NCI-H2107 (cell line): ENCODE measurements around the gene PARD3.

ENCODE experiments used
- DNase-seq: peaks from one replicate; lab custom pipeline; 2025; lab: John Stamatoyannopoulos, UW

The PARD3 gene

DNA sequence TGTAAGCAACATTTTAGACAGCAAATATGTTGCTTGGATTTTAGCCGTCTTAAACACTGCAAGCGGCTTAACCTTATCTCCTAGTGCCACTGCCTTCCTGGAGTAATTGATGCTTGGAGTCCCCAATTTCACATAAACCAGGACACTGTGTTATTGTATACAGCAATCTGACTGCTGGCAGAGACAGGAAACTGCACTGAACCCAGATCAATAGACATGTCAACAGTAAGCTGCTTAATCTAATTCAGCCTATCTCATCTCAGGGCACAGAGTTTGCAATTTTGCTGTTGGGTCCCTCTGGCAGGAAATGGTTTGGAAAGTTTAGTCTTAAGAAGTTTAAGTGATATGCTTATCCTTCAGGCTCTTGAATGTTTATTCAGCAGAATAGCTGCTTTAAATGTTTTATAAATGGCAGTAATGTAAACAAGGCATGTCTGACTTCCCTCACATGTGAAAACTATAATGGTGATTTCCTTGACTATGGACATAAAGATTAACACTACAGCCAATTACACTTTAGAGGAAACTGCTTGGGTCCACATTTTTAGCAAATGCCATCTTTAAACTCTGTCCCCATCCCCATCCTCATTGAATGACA lies 598.6 kb downstream of the PARD3 start:
- no peak for DNase-seq

GRCh38 chr10:34213805-34214197 lies 601.3 kb downstream of the PARD3 start:
- DNase-seq, result no peak

DNA sequence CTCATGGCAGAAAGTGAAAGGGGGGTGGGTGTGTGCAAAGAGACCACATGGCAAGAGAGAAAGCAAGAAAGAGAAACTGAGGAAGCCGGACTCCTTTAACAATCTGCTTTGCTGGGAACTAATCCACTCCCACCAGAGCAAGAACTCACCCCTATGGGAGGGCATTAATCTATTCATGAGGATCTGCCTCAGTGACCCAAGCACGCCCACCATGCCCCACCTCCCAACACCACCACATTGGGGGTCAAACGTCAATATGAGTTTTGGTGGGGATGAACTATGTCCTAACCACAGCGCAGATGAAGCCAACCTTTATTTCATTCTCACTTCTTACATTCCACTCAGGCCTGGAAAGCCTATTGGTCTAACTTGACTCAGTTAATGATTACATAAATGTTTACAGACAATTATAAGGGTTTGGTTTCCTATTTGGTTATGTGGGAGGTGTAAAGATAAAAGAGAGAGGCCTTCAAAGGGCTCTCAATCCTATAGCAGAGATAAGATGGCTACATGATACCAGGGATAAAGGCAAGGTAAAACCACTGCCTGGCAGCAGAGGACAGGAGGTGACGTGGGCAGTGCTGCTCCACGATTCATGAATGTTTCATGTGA lies 601.8 kb downstream of the PARD3 start:
- no peak for DNase-seq

DNA sequence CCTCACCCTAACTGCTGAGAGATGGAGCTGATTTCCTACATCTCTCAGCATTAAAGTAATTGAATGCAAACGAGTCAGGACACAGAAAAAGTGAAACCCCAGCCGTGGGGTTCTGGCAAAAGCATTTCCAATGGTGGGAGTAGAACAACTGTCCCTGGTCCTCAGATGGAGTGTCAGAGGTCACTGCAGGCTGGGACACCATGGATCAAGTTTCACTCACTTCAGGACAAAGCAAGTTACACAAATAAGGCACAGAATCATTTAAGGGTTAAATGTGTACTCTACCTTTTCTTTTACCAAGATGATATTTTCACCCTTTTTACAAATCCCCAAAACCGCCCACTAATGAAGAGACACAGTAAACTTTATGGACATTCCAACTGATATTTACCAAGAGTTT lies 607.8 kb downstream of the PARD3 start:
- no peak for DNase-seq

GRCh38 chr10:34206935-34207268 lies 608.2 kb downstream of the PARD3 start:
- DNase-seq, result no peak

DNA sequence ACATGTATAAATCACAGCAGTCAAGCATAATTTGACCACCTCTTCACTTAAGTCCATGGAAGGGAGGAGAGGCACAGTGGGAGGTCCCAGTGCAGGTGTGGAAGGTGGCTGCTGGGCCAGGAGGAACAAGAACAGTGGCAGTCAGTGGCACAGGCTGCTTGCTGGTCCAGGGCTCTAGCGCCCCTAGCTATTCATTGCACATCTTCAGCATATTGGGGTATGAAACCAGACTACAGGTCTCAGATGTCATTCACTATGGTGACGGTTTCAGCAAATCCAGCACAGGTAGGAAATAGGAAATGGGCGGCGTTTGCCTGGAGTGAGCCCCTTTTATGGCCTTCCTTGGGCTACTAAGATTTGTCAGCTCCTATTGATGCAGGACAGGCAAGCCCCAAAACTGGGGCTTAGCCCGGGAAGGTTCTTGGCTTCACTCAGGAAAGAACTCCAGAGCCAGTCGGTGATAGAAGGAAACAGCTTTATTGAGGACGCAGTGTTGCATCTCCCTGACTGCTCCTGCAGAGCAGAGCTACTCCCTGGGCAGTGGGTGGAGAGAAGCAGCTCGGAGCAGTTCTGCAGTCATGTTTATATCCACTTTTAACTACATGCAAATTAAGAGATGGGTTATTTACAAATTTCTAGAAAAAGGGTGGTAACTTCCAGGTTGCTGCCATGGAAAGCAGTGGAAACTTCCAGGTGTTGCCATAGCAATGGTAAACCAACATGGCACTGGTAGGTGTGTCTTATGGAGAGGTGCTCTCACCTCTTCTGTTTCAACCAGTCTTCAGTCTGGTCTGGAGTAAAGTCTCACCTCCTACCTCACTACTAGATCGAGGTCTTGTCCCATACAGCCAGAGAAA lies 608.8 kb downstream of the PARD3 start:
- no peak for DNase-seq

- DNase-seq, result no peak
Measured at GRCh38 chr10:34205452-34205851, 609.6 kb downstream of the PARD3 start.

DNA sequence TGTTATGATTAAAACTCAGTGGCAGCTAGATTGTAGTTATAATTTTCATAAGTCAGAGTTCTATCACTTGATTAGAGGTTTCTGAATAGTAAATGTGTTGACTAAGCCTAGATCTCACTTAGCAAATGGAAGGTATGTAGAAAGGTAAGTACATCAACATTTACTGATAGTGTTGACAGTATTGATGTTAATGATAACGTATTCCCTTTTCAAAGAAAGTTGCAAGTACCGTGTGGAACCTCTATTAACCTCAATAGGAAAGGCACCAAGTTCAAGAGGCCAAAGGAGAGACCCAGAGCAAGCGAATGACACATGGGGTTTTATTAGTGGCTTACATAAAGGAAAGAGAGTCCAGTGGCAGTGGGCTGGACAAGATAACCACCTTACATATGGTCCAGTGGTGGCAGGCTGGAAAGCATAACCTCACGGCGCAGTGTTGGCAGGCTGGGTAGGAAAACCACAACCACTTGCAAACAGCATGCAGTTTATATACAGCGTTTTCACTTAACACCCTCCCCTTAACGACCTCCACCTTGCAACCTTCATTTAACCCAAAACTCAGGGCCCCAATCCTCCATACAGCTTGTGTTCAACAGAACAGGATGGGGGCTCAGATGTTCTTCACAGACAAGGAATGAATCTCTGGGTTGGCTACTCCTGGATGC lies 611.0 kb downstream of the PARD3 start:
- no peak for DNase-seq

DNA sequence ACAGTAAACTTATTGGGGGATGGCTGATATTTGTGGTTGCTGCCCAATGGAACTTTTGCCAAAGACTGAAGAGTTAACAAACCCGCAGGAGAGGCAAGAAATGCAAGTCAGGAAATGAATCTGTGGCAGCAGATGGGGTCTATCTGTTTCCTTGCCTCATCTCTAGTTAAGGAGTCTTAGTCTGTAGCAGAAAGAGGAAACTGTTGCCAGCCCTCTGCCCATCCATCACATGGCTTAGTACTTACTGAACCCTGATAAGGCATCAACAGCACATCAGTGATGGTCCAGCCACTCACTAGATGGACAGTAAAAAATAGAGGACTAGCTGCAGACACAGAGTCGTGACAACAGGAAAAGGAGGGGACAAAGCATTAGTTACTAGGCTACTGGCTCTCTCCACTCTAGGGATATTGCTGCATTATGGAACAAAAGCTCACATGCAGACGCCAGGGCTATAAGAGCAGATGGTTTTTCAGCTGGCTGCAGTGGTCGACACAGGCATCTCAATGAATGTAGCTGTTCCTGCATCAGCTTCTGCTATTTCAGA lies 614.7 kb downstream of the PARD3 start:
- DNase-seq, result no peak

DNA sequence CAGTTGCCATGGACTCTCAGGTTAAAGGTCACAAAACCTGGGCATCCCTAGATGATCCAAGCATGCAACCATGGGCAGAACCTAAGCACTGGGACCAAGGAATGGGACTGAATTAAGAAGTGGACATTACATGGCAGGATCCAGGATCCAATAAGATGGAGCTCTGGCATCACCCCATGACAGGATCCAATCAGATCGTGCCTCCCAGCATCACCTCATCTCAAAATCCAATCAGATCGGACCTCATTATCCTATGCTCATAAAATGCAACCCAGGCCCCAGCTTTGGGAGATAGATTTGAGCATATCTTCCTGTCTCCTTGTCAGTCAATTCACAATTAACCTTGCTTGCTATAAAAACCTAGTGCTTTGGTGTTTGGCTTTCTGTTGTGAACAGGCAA lies 616.1 kb downstream of the PARD3 start:
- DNase-seq, result no peak

DNA sequence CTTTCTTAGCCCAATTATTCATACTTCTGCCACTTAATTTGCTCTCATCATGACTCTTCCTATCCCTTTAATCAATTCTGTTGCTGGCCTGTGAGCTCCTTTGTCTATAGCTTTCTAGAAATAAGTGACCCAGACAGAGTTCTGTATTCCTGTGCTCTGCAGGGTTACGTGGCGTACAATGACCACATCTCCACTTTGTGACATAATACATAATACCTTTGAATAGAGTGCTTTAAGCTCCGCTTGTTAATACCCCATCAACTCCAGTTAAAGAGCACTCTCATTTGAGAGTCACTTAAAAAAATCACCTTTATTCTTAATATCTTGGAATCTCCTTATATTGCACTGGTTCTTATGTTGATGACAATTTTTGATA lies 619.0 kb downstream of the PARD3 start:
- DNase-seq, result no peak

DNA sequence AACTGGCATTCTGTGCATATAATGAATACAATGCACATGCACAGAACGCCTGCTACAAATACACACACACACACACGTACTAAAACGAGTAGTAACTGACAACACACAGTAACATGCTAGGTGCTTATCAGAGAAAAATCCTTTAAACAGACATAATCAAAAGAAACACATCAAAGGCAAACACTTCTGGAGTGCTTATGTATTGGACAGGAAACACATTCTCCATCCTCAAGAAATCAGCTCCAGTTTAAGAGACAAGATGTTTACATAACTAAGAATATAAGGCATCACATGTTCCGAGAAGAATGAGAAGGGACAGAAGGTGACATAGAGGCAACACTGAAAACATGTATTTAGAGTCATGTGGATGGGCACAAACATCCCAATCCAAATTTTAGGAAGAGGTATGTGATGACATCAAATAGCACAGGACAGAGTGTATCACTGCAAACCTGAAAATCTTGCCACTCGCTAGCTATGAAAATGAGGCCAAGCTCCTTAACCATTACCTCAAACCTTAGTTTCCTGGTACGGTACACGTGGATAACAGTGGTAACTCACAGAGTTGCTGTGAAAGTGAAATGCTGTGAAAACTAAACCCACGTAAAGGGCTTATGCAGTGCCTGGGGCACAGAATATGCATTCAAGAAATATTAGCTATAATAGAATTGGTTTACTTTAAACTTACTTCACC lies 619.6 kb downstream of the PARD3 start:
- no peak for DNase-seq

GRCh38 chr10:34193931-34194626 lies 621.0 kb downstream of the PARD3 start:
- DNase-seq, result no peak

GRCh38 chr10:34192646-34193045 lies 622.5 kb downstream of the PARD3 start:
- DNase-seq, result no peak

- DNase-seq, result no peak
Measured at GRCh38 chr10:34191406-34191805, 623.7 kb downstream of the PARD3 start.

- no peak for DNase-seq
Measured at GRCh38 chr10:34190580-34190979, 624.5 kb downstream of the PARD3 start.

- DNase-seq, result no peak
Measured at GRCh38 chr10:34189830-34190229, 625.3 kb downstream of the PARD3 start.

- no peak for DNase-seq
Measured at GRCh38 chr10:34188221-34188620, 626.9 kb downstream of the PARD3 start.

- DNase-seq, result no peak
Measured at GRCh38 chr10:34187201-34187600, 627.9 kb downstream of the PARD3 start.

- DNase-seq, result no peak
Measured at GRCh38 chr10:34186745-34187144, 628.4 kb downstream of the PARD3 start.

- no peak for DNase-seq
Measured at GRCh38 chr10:34185998-34186397, 629.1 kb downstream of the PARD3 start.
